ENCODE results near the gene LMLN. TPM values are rescaled to one million over a fixed set of nuclear protein-coding genes. Genes with fewer than 3 reads are reported as not detected.

Gene LMLN
- polyA plus RNA-seq, 3 donors: 0.41 to 1.3 (median 1.00) TPM

DNA sequence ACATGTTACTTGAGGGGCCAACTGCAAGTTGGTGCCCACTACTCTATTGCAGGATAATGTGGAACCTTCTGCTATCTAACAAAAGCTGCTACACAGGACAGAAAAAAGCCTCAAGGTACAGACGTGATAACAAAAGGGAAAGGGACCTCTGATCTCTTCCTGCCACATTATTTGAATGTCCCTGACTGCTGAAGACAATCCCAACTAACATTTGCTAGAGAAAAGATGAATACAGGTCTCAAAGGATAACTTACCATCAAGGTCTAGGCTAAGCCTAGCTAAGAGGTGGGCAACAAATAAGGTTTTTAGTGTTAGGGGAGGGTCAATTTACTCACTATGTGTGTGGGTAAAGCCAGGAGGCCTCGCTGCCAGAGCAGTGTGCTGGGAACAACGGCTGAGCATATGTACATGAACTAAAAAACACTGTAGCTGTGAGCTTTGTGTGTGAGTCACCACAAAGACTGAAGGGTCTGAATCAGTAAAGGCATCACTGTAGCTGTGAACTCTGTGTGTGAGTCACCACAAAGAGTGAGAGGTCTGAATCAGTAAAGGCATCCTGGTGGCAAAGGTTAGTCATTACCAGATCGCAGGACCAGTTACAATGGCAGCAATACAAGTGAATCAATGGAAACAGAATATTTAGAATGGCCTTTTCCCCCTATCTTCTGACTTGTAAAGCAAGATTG is 111.7 kb downstream of the LMLN start:
- no peak overlapping the region for H2AFZ ChIP-seq (ENCODE audit: insufficient read depth, low read depth, low read length, poor library complexity, severe bottlenecking)
- 92% methylated on average over 2 of the region's 4 CpGs for WGBS (ENCODE audit: insufficient coverage)
- no peak overlapping the region for H3K27ac ChIP-seq (ENCODE audit: low read depth in 1 of 2, low read length in 2 of 2)
- H3K79me2 ChIP-seq (ENCODE audit: insufficient read depth, low read length): no peaks in the 10 kb centered on the region
- H4K20me1 ChIP-seq (ENCODE audit: insufficient read depth, low read length): no peaks in the 10 kb centered on the region
- no peaks in the 10 kb centered on the region for H3K9me3 ChIP-seq (replicated peaks in 1 of 2; ENCODE audit: control insufficient read depth in 1 of 2, insufficient read depth in 1 of 2, low read length in 2 of 2)
- no peaks in the 10 kb centered on the region for H3K36me3 ChIP-seq (replicated peaks in 1 of 2; ENCODE audit: control insufficient read depth in 1 of 2, insufficient read depth in 2 of 2, low read length in 2 of 2)
- peak overlapping the region in 2 of 7 donors; percentile 17 to 33 for H3K27ac Mint-ChIP-seq
- H3K9me3 Mint-ChIP-seq: peaks cover 0 to 1% (median 0%) of the 10 kb centered on the region in 7 donors
- H3K4me1 Mint-ChIP-seq: peaks cover 9% of the 10 kb centered on the region
- no peak overlapping the region for H3K4me3 ChIP-seq (replicated peaks in 1 of 3; ENCODE audit: low read depth in 2 of 3, low read length in 3 of 3)
- TF ChIP-seq, protein P1, sequence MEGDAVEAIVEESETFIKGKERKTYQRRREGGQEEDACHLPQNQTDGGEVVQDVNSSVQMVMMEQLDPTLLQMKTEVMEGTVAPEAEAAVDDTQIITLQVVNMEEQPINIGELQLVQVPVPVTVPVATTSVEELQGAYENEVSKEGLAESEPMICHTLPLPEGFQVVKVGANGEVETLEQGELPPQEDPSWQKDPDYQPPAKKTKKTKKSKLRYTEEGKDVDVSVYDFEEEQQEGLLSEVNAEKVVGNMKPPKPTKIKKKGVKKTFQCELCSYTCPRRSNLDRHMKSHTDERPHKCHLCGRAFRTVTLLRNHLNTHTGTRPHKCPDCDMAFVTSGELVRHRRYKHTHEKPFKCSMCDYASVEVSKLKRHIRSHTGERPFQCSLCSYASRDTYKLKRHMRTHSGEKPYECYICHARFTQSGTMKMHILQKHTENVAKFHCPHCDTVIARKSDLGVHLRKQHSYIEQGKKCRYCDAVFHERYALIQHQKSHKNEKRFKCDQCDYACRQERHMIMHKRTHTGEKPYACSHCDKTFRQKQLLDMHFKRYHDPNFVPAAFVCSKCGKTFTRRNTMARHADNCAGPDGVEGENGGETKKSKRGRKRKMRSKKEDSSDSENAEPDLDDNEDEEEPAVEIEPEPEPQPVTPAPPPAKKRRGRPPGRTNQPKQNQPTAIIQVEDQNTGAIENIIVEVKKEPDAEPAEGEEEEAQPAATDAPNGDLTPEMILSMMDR (IDR thresholded peaks at IDR 0.05): peak; percentile 34
- intact Hi-C loops (cut with micrococcal nuclease): no loop called here
- H3K27me3 ChIP-seq (ENCODE audit: control insufficient read depth in 2 of 2, insufficient read depth in 2 of 2, low read length in 2 of 2): peaks cover 2 to 3% of the 10 kb centered on the region in 2 donors
- peaks cover 0 to 23% (median 3%) of the 10 kb centered on the region in 3 donors for H3K27me3 Mint-ChIP-seq (ENCODE audit: low read depth in 3 of 3)
- no peaks in the 10 kb centered on the region for H3K36me3 Mint-ChIP-seq
- peaks cover 0 to 5% of the 10 kb centered on the region in 2 donors for H3K4me1 ChIP-seq (ENCODE audit: control insufficient read depth in 1 of 2, insufficient read depth in 2 of 2, low read length in 2 of 2)
- H3K4me3 Mint-ChIP-seq: no peak overlapping the region
- H3K9ac ChIP-seq (ENCODE audit: insufficient read depth, low read length, poor library complexity, severe bottlenecking): no peak overlapping the region
- peak; percentile 30 to 71 (median 43) for DNase-seq
- H3K4me2 ChIP-seq (replicated peaks; ENCODE audit: extremely low read depth, low read length, poor library complexity, severe bottlenecking): no peak overlapping the region

- H3K4me2 ChIP-seq (replicated peaks; ENCODE audit: extremely low read depth, low read length, poor library complexity, severe bottlenecking): no peak overlapping the region
- intact Hi-C loops (cut with micrococcal nuclease): no loop called here
- TF ChIP-seq, protein P1 (IDR thresholded peaks at IDR 0.05): no peak
- H3K27me3 ChIP-seq (ENCODE audit: control insufficient read depth in 2 of 2, insufficient read depth in 2 of 2, low read length in 2 of 2): peaks cover 20 to 36% of the 10 kb centered on the region in 2 donors
- H3K36me3 Mint-ChIP-seq: peaks cover 0 to 4% of the 10 kb centered on the region in 2 donors
- 89% methylated on average over 3 of the region's 8 CpGs for WGBS (ENCODE audit: insufficient coverage)
- H3K4me1 Mint-ChIP-seq: peaks cover 8% of the 10 kb centered on the region
- DNase-seq: no peak
- H3K4me3 Mint-ChIP-seq: no peak overlapping the region
- H3K9ac ChIP-seq (ENCODE audit: insufficient read depth, low read length, poor library complexity, severe bottlenecking): no peak overlapping the region
- no peak overlapping the region for H3K27ac ChIP-seq (ENCODE audit: low read depth in 1 of 2, low read length in 2 of 2)
- no peaks in the 10 kb centered on the region for H3K36me3 ChIP-seq (replicated peaks in 1 of 2; ENCODE audit: control insufficient read depth in 1 of 2, insufficient read depth in 2 of 2, low read length in 2 of 2)
- H3K4me1 ChIP-seq (ENCODE audit: control insufficient read depth in 1 of 2, insufficient read depth in 2 of 2, low read length in 2 of 2): peaks cover 16 to 18% of the 10 kb centered on the region in 2 donors
- H4K20me1 ChIP-seq (ENCODE audit: insufficient read depth, low read length): no peaks in the 10 kb centered on the region
- H3K27ac Mint-ChIP-seq: no peak overlapping the region
- H3K79me2 ChIP-seq (ENCODE audit: insufficient read depth, low read length): no peaks in the 10 kb centered on the region
- H3K9me3 Mint-ChIP-seq: peaks cover 0 to 7% (median 2%) of the 10 kb centered on the region in 7 donors
- H3K27me3 Mint-ChIP-seq (ENCODE audit: low read depth in 3 of 3): peaks cover 15 to 63% (median 26%) of the 10 kb centered on the region in 3 donors
- no peak overlapping the region for H3K4me3 ChIP-seq (replicated peaks in 1 of 3; ENCODE audit: low read depth in 2 of 3, low read length in 3 of 3)
- H2AFZ ChIP-seq (ENCODE audit: insufficient read depth, low read depth, low read length, poor library complexity, severe bottlenecking): no peak overlapping the region
- H3K9me3 ChIP-seq (replicated peaks in 1 of 2; ENCODE audit: control insufficient read depth in 1 of 2, insufficient read depth in 1 of 2, low read length in 2 of 2): peaks cover 7% of the 10 kb centered on the region in 2 donors
Measured at GRCh38 chr3:198076722-198077308, 116.8 kb downstream of the LMLN start.
